SK-N-SH treated with all-trans-retinoic acid at 6 μM for 48 hours (cell line): ENCODE results near the gene CDH4.

Source experiments
- ISL1 ChIP-seq: fragments of 250-450 bp; sonication (Bioruptor Pico); IDR thresholded peaks from 2 replicates; pipeline ENCODE4 v2.1.2; 2022; ENCODE audit warnings: mild to moderate bottlenecking, moderate library complexity
- TF ChIP-seq, protein P1 (sequence below): fragments of 250-450 bp; sonication (Bioruptor Pico); IDR thresholded peaks from 2 replicates; pipeline ENCODE4 v1.8.0; 2020; ENCODE audit warnings: mild to moderate bottlenecking, moderate library complexity, borderline replicate concordance

DNA sequence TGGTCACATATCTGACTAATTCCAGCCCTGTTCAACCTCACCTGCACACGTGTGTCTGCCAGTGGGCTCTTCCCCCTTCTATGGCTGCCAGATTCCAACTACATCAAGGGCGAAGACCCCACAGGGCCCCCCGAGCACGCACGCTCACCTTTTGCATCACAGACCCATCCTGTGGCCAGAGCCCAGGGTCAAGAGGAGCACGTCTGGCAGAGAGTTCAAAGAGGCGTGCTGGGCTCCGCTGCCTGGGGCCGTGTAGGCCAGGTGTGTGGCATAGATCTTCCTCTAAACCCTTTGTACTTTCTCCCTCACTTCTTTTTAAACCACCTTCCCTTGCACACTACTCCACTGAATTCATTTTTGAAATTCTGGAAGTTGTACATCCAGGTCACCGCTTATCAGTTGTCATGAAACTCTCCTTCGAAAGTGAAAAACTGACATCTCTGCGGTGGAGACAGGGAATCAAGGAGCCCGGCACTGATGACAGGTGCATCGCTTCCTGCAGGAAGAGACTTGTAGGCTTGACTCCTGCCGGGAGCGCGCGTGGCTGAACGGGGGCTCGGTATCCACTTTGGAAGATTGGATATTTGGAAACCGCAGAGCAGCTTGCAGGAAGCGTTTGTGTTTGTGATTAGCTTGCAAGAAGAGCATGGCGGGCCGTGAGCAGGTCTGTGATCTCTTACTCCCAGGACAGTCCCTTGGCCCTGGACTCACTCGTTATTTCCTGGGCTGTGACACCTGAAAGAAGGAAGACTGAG lies 397.2 kb downstream of the CDH4 start:
- TF ChIP-seq ISL1 = no peak
- TF ChIP-seq, protein P1, sequence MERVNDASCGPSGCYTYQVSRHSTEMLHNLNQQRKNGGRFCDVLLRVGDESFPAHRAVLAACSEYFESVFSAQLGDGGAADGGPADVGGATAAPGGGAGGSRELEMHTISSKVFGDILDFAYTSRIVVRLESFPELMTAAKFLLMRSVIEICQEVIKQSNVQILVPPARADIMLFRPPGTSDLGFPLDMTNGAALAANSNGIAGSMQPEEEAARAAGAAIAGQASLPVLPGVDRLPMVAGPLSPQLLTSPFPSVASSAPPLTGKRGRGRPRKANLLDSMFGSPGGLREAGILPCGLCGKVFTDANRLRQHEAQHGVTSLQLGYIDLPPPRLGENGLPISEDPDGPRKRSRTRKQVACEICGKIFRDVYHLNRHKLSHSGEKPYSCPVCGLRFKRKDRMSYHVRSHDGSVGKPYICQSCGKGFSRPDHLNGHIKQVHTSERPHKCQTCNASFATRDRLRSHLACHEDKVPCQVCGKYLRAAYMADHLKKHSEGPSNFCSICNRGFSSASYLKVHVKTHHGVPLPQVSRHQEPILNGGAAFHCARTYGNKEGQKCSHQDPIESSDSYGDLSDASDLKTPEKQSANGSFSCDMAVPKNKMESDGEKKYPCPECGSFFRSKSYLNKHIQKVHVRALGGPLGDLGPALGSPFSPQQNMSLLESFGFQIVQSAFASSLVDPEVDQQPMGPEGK (CRISPR knock-in tag) = no peak
